HG03565 (cell line): ENCODE data around the gene RPL29.
A peak's percentile ranks its signal among the peaks of the same experiment; 100 is the strongest.
"Not testable (repeated sequence)": the region's sequence is repeated elsewhere in the genome, so short reads cannot be mapped to it uniquely, and the experiment has no call there.

Experiments used
- ATAC-seq: cut with Tn5 transposase; IDR thresholded peaks from one replicate; pipeline ENCODE4 v1.9.1; 2021; ENCODE audit warnings: mild to moderate bottlenecking, moderate library complexity; ENCODE audit not compliant: unreplicated experiment

The RPL29 gene

DNA sequence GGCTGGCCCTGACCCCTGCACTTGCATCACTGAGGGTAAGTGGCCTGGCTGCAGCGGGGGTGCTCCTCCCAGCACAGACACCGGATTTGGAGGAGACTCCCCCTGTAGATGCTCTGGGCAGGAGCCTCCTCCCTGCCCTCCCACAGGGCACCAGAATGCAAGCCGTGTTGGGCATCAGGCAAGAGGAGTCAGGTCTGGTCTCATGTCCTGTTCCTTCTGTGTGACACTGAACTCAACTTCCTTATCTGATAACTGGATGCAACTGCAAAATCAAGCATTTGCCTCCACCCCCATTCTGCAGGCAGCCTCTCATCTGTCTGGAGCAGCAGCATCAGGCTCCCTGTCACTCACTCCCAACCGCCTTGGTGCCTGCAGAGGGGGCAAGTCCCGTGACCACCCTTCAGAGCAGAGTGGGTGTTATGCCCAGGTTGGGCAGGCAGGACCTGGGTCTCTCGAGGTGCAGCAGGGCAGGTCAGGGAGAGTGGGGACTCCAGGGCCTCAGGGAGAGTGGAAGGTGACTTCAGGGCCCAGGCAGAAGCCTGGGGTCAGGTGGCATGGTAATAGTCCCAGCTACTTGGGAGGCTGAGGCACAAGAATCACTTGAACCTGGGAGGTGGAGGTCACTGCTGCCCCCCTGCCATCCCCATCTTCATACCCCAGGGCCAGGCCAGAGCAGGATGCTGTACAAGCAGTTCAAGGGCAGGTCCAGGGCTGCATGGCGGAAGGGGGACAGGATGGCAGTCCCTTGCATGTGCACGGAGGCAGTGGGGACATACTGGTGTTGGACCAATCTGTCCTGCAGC is 10.5 kb upstream of the RPL29 start:
- ATAC-seq: no peak

DNA sequence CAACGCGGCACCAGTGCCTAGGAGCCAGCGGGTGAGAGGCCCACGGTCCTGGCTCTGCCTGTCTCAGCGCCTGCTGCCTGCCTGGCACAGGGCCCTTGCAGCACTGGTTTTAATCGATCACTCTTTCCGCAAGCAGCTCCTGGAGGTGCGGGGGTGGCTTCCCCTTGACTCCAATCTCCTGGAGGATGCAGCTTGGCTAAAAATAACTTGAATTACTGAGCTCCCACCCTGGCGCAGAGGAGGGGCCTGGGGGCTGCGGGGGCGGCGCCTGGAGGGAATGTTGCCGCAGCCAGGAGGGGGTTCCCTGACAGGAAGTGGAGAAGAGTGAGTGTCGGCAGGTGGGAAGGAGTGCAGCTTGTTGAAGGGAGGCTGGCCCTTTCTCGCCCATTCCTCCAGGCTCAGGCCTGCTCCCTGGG is 9.9 kb upstream of the RPL29 start:
- no peak for ATAC-seq

DNA sequence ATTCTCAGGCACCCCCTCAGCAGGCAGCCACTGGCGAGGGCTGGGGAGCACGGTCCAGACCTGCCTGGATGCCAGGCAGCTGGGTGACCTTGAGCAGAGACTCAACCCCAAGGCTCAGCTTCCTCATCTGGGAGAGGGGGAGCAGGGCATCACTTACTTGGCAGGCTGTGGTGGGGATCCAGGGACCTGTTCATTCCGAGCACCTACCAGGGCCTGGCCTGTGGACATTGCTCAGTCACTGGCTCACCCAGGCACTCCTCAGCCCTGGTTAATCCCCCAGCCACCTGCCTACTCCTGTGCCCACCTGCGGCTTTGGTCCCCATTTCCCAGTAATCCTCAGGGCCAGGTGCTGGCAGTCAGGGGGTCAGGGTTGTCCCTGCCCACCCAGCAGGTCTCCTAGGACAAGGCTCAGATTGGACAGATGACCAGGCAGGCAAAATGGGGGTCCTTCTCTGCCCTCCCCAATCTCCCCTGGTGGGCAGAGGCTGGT is 9.3 kb upstream of the RPL29 start:
- no peak for ATAC-seq

DNA sequence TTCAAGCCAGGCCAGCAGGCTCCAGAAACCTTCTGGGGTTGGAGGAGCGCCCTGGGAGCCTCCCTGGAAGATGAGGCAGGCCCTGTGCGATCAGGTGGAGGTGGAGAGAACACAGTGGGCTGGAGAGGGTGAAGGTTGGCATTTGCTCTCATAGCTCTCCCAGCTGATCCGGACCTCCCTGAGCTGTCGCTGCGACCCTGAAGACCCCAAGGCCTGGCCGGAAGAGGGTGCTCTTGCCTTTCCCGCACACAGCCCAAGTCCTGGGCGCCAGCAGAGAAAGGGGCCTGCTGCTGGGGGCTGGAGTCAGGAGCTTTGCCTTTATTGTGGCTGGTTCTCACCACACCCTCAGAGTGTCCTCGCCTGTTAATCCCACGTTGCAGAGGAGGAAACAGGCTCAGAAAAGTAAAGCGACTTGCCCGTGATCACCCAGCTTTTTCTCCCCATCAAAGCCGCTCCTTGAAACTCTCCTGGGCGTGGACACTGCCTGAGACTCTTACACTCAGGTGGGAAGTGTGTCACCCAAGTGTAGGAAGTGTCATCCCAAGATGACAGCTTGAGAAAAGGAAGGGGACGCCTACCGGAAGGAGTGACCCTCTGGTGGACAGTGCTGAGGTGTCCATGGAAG is 8.6 kb upstream of the RPL29 start:
- no peak for ATAC-seq

DNA sequence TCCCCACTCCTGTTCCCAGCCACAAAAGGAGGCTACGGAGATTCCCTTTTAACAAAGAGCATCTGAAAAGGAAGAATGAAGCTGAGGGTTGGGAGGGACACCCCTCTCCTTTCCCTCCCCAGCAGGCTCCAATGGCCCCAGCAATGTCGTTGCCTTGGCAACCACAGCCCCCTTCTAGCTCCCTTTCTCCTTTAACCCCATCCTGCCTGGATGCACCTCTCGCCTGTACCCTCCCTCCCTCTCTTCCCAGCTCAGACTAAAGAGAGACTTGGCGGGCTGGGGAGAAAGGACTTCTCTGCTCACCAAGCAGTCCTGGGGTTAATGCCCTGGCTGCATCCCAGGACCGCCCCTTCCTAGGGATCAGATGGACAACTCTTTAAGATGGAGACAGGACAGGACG is 7.1 kb upstream of the RPL29 start:
- no peak for ATAC-seq

DNA sequence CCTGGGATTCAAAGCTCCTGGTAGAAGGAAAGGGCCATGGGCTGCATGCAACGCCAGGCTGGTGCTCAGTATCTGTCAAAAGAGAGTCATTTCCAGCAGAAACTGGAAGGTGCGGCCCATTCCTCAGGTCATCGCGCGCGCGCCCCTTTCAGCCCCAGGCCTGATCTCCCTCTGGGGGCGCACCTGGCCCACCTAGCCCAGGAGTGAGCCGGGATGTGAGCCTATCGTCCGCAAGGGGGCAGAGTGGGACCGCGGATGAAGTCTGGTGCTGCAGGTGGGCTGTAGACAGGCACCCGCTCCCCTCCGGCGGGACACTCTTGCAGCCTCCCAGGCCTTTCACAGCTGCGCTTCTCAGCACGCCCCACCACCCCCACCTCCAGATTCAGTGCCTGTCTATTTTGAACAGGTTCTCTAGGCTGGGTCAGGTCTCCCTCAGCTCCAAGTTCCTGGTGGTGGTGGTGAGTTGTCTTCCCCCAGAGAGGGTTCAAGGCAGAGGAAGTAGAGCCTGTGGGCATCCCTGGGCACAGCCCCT is 5.8 kb upstream of the RPL29 start:
- peak; percentile 59 for ATAC-seq

DNA sequence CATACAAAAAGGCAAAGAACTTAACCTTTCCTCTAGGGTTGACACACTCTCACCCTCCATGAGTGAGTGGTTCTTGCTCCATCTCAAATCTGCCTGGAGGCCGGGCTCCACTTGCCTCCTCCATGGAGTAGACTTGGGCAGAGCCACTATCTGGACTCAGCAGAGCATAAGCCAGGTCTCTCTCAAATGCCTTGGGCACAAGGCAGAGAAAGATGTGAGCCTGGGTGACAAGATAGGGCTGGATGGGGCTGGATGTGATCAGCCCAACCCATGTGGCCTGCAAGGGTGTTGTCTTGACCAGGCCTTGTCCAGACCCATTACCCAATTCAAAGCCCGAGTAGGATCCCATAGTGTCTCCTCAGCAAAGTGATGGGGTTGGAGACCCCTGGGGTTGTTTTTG is 4.2 kb upstream of the RPL29 start:
- ATAC-seq: no peak

DNA sequence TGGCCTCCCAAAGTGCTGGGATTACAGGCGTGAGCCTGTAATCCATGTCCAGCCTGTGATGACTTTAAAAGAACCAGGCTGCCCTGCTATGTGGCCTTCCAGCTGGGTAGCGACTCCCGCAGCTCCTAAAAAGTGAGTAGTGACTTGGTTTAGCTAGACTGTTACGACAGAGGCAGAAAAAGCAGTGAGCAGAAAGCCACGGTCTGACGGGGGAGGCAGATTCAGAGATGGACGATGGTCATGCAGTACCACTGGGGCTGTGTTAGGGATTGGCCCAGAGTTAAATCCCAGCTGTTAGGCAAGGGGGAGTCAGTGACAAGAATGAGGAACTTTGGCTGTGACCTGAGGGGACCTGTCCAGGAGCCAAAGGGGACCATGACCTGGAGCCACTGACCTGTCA is 3.1 kb upstream of the RPL29 start:
- no peak for ATAC-seq

DNA sequence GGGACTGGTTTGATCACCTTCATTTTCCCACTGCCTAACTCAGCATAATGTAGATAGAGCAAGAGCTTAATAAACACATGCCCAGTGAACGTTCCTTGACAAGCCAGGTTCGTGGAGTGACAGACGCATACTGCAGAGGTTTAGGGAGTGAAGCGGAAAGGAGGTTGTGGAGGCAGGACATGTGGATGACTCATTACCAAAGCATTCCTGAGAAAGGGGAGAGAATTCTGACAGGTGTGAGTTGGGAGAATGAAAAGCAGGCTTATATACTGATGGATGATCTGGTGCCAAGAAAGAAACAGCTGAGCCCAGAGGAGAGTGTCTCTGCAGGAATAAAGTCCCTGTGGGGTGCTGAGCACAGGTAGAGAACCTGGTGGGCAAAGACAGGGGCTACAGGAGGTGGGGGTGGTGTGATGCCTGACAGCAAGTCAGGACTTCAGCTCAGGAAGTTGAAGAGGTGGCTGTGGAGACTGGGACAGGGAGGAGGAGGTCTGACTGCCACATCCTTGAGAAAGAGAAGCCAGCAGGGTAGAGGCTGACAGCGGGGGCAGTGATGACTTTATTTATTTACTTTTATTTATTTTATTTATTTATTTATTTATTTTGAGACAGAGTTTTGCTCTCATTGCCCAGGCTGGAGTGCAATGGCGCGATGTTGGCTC is 2.4 kb upstream of the RPL29 start:
- ATAC-seq: no peak

DNA sequence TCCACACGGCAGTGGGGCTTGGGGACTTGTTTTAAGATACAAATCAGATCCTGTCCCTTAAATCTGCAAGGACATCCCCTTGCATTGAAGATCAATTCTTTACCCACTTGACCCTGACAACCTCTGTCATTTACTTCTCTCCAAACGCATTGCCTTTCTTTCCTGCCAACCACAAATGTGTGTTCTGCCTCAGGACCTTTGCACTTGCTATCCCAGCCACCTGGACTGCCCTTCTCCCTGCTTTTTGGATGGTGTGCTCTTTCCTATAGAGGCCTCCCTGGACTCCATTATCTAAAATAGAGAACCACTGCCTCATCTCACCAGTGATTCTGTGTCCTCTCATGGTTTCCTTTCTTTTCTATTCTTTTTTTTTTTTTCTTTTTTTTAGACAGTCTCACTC is 1.5 kb upstream of the RPL29 start:
- no peak for ATAC-seq

DNA sequence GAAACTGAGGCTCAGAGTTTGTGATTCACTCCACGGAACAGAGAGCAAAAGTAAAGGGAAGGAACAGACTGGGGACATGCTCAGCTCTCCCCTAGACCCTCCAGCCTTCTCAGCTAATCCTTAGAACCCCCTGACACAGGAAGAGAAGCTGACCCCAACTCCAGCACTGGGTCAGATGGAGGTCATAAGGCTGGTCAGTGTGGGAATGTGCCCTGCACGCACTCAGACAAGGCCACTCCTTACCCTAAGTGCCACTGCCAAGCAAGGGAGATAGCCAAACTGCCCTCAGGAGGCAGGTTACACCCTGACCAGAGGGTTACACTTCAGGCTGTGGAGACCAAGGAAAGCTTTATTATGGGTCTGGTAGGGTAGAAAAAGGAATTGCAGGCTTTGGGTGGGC is 1.2 kb downstream of the RPL29 start:
- ATAC-seq: no peak

DNA sequence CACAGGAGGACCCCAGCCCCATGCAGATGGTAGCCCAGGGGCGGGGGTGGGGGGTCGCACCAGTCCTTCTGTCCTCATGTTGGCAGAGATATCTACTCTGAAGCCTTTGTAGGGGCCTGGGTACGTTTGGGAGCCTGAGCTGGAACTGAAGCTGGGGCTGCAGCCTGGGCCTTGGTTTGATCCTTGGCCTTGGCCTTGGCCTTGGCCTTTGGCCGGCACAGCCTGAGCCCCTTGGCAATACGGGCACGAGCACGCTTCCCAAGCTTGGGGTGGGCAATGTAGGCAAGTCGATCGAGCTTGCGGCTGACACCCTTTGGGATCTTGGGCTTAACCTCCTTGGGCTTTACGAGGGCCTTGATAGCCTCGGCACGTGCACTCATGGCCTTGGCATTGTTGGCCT is 2.0 kb downstream of the RPL29 start:
- not testable (repeated sequence) for ATAC-seq

DNA sequence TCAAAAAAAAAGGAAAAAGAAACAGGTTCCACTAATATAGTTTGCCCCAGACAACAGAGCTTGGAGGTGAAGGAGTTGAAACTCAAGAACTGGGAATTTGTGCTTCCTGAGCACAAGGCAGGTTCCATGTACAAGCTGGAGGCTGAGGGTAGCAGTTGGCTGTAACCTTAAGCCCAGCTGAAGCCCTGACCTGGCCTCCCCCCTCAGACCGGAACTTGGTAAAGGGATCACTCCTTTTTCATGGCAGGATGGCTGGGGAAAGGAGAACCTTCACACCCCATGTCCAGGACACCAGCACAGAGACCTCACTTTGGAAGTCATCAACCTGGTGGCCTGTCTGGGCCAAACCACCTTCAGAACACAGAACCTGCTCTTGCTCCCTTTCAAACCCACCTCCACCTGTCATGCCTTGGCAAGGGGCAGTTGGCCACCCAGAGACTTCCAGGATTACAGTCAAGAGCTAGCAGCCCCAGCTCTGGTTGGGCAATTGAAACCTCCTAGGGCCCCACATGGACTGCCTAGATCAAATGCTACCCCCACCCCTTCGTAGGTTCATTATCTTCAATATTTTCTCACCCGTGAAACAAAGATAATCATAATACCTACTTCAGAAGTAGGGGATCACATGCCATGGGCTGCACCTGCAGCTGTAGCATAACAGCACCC is 3.5 kb downstream of the RPL29 start:
- no peak for ATAC-seq

DNA sequence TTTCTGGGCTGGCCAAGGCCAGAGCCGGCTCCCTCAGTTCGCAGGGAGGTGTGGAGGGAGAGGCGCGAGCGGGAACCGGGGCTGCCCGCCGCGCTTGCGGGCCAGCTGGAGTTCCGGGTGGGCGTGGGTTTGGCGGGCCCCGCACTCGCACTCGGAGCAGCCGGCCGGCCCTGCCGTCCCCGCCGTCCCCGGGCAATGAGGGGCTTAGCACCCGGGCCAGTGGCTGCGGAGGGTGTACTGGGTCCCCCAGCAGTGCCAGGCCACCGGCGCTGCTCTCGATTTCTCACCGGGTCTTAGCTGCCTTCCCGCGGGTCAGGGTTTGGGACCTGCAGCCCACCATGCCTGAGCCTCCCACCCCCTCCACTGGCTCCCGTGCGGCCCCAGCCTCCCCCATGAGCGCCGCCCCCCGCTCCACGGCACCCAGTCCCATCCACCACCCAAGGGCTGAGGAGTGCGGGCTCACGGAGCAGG is 5.2 kb downstream of the RPL29 start:
- not testable (repeated sequence) for ATAC-seq

DNA sequence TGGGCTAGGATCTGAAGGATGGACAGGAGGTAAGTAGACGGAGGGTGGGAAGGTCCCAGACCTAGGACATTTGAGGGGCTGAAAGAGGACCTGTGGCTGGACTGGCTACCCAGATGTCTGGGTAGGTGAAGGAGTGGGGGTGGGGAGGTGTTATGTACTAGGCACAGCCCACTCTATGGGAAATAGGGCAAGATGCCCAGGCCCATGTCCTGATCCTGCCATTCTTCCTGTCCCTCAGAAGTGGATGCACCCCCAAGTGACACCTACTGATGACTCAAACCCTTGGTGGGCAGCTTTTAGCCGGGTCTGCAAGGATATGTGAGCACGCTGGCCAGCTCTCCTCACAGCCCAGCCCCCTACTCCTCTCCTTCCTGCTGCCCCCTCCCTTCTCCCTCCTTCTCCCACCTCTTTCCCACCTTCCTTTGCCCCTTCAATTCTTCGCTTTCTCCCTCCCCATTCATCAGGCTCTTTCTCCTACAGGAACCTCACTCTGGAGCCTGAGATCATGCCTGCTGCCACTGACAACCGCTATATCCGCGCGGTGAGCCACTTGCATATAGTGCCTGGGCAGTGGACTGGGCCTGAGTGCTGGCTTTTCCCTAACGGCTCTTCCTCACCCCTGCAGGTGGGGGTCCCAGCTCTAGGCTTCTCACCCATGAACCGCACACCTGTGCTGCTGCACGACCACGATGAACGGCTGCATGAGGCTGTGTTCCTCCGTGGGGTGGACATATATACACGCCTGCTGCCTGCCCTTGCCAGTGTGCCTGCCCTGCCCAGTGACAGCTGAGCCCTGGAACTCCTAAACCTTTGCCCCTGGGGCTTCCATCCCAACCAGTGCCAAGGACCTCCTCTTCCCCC is 7.2 kb downstream of the RPL29 start:
- ATAC-seq: no peak

DNA sequence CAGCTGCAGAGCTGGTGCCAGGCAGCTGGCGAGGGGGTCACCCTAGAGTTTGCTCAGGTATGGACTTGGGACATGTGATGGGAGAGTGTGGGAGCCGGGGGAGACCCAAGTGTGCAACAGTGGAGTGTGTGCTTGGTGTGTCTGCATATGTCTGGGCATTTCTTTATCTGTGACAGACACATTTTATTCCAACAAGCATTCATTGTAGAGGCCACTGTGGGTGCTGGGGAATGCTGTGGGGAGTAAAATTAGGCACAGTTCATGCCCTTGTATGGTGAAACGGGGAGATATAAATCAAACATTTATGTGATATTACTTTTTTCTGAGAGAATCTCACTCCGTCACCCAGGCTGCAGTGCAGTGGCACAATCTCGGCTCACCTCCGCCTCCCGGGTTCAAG is 8.1 kb downstream of the RPL29 start:
- ATAC-seq: no peak

DNA sequence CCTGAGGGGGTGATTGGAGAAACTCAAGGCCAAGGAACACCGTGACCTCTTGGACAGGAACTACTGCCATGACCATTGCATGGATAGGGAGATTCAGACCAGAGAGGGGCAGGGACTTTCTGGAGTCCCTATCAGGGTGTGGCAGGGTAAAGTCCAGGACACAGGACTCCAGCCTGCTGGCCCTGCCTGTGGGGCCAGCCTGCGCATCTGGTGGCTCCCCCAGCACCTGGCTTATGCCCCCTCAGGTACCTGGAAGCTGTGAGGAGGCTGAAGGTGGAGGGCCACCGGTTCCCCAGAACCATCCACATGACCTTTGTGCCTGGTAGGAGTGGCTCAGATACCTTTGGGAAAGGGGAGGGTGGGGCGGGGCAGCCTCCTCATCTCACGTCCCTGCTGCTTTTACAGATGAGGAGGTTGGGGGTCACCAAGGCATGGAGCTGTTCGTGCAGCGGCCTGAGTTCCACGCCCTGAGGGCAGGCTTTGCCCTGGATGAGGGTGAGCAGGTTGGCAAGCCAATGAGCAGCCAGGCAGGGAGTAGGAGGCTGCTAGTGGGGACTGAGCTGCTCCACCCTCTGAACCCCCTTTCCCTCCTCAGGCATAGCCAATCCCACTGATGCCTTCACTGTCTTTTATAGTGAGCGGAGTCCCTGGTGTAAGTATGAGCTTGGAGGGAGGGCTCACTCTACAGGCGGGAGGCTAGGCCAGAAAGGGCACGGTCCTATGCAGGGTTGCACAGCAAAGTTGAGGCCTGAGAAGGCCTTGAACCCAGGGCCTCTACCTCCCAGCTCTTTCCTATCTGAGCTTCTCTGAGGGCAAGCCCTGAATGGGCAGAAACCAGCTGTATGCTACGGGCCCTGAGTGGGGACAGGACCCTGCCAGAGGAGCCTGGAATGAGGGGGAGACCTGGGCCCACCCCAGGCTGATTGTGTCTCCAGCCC is 9.4 kb downstream of the RPL29 start:
- ATAC-seq: no peak

DNA sequence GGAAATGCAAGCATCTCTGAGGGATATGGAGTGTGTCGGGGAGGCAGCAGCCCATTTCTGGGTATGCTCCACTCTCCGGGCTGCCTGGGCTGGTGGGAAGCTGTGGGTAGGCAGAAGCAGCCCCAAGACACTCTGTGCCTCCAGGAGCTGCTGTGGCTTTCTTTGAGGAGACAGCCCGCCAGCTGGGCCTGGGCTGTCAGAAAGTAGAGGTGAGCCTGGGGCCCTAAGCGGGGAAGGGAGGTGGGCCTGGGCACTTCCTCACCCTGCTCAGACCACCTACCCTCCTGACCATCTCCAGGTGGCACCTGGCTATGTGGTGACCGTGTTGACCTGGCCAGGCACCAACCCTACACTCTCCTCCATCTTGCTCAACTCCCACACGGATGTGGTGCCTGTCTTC is 10.6 kb downstream of the RPL29 start:
- ATAC-seq: no peak

DNA sequence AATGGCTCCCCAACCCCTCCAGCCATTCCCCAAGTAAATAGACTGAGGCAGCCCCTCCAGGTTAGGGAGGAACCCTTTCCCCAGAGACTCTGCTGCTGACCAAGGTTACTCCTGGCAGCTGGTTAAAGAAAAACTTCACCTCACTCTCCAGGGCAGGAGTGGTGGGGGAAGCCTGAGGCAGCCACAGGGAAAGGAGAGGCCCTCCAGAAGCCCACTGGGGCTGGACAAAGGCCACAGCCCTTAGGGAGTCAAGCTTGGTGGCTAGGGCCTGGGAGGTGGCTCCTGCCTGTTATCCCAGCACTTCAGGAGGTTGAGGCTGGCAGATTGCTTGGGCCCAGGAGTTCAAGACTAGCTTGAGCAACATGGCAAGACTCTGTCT is 11.4 kb downstream of the RPL29 start:
- ATAC-seq: no peak
